Keratinocyte (primary cell): Measurements from ENCODE around the gene HOXC12. TPM values are rescaled to one million over a fixed set of nuclear protein-coding genes. Genes with fewer than 3 reads are reported as not detected.
A peak's percentile ranks its signal among the peaks of the same experiment; 100 is the strongest.

Experiments
- DNase-seq: peaks from one replicate; pipeline ENCODE4 v3.0.0-alpha.2; 2011; ENCODE audit warnings: low read depth, missing footprints, low spot score
- FAIRE-seq: peaks from 2 replicates; lab custom pipeline; 2011; peaks lifted over from hg19 to GRCh38; lab: Jason Lieb, UNC
- H2AFZ ChIP-seq: 2 replicates; pipeline ENCODE4 v1.6.0; 2012; ENCODE audit warnings: low read length, control low read depth, inconsistent platforms; ENCODE audit not compliant: control insufficient read depth
- H3K27ac ChIP-seq: 2 replicates; pipeline ENCODE4 v1.5.1; 2011; ENCODE audit warnings: low read length; ENCODE audit not compliant: control insufficient read depth, insufficient read depth
- H3K27me3 ChIP-seq: 3 replicates; pipeline ENCODE4 v1.6.0; 2011; ENCODE audit warnings: low read length; ENCODE audit not compliant: control insufficient read depth, insufficient read depth; ENCODE audit errors: extremely low read depth
- H3K36me3 ChIP-seq, 2 experiments: 2 replicates in 1 of 2; 3 replicates in 1 of 2; pipeline ENCODE4 v1.5.1; 2011; ENCODE audit warnings: low read length in 2 of 2, mild to moderate bottlenecking in 1 of 2; ENCODE audit not compliant: control insufficient read depth in 2 of 2, insufficient read depth in 2 of 2; ENCODE audit errors: extremely low read depth in 1 of 2
- H3K4me1 ChIP-seq: 3 replicates; pipeline ENCODE4 v1.5.1; 2011; ENCODE audit warnings: low read length; ENCODE audit not compliant: control insufficient read depth, insufficient read depth; ENCODE audit errors: extremely low read depth
- H3K4me2 ChIP-seq: 3 replicates; pipeline ENCODE4 v1.6.0; 2011; ENCODE audit warnings: low read depth, low read length; ENCODE audit not compliant: control insufficient read depth, insufficient read depth; ENCODE audit errors: extremely low read depth
- H3K4me3 ChIP-seq, 3 experiments: fragments of 200-600 bp in 1 of 3; sonication (generic) in 1 of 3; 2 replicates in 2 of 3; 3 replicates in 1 of 3; pipeline ENCODE4 v1.5.1; 2011 to 2016; ENCODE audit warnings: low read length in 3 of 3, mild to moderate bottlenecking in 3 of 3, control low read depth in 2 of 3, inconsistent platforms in 1 of 3, low read depth in 1 of 3, mixed read lengths in 1 of 3, mixed run types in 1 of 3, moderate library complexity in 1 of 3; ENCODE audit not compliant: control insufficient read depth in 2 of 3, insufficient read depth in 2 of 3; ENCODE audit errors: extremely low read depth in 1 of 3
- H3K79me2 ChIP-seq: 2 replicates; pipeline ENCODE4 v1.6.0; 2012; ENCODE audit warnings: low read length; ENCODE audit not compliant: control insufficient read depth, insufficient read depth
- H3K9ac ChIP-seq: 3 replicates; pipeline ENCODE4 v1.6.0; 2011; ENCODE audit warnings: low read length; ENCODE audit not compliant: control insufficient read depth, insufficient read depth; ENCODE audit errors: extremely low read depth
- H3K9me1 ChIP-seq: 3 replicates; pipeline ENCODE4 v1.6.0; 2011; ENCODE audit warnings: low read length; ENCODE audit not compliant: control insufficient read depth, insufficient read depth; ENCODE audit errors: extremely low read depth
- H3K9me3 ChIP-seq: 2 replicates; pipeline ENCODE4 v1.5.1; 2012; ENCODE audit warnings: low read depth, low read length; ENCODE audit not compliant: control insufficient read depth
- H4K20me1 ChIP-seq: 3 replicates; pipeline ENCODE4 v1.6.0; 2011; ENCODE audit warnings: low read length; ENCODE audit not compliant: control insufficient read depth, insufficient read depth; ENCODE audit errors: extremely low read depth
- CTCF ChIP-seq, 3 experiments: IDR thresholded peaks in 1 of 3; conservative IDR thresholded peaks in 1 of 3; optimal IDR thresholded peaks in 1 of 3; 2 replicates in 2 of 3; 3 replicates in 1 of 3; pipeline versions ENCODE3 to v1.5.1; 2011; ENCODE audit warnings: low read length in 3 of 3, mild to moderate bottlenecking in 3 of 3, moderate library complexity in 2 of 3, control low read depth in 1 of 3, inconsistent platforms in 1 of 3; ENCODE audit not compliant: insufficient read depth in 2 of 3; ENCODE audit errors: extremely low read depth in 1 of 3
- EZH2 ChIP-seq: IDR thresholded peaks from one replicate; pipeline ENCODE4 v1.6.1; 2012; ENCODE audit warnings: inconsistent platforms, mild to moderate bottlenecking, low read length, moderate library complexity
- dilution Hi-C: fragments of 300-500 bp; cut with MboI; formaldehyde crosslinking; loops from one replicate; pipeline ENCODE4 v1.7.0; 2020; ENCODE audit warnings: low sequenced_read_pairs; ENCODE audit not compliant: extremely low pct_ligation_motif_present
- polyA plus RNA-seq, 5 experiments: library from polyadenylated mRNA; depleted of rRNA in 3 of 5; stranded (reverse) in 3 of 5; stranded (forward) in 1 of 5; unstranded in 1 of 5; fragments of >200 nt; gene quantifications; 1 replicate in 1 of 5; 2 replicates in 3 of 5; 3 replicates in 1 of 5; pipeline versions ENCODE4 v1.2.1 to v1.2.3, GENCODE V29; 2011 to 2012; ENCODE audit warnings: missing spikeins in 2 of 5, low read depth in 1 of 5, low replicate concordance in 1 of 5

HOXC12 gene
- polyA plus RNA-seq, 1 donor (not counting 4 experiments of a cell fraction or from before 2014, with no cell fraction given): 0.47 TPM

DNA sequence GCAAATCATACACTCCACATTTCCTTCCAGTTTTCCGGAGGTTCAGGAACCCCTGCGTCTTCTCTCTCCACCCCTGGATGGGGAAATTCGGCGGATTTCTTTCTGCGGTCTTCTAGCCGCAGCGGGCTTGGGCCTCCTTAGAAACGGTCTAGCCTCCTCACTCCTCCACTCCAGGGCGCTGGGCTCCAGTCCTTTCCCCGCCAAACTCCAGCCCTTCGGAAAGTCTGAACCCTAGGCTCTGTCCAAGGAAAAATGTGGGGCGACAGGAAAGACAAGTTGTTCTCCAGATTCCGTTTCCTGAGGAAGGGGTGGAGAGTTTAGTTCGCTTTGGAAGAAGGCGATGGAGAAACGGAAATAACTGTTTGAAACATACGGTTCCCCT, 28.9 kb downstream of the HOXC12 start:
- H4K20me1 ChIP-seq: no peaks in the 10 kb centered on the region
- peak overlapping the region; percentile 77 for H3K9ac ChIP-seq

GRCh38 chr12:53983950-53984572, 29.4 kb downstream of the HOXC12 start:
- Histone ChIP-seq H3K36me3 (no peaks in the 10 kb centered on the region), H3K4me3 (peak overlapping the region; percentile 44 to 67 (median 67)), H3K79me2 (peaks cover 53% of the 10 kb centered on the region), H3K27me3 (no peaks in the 10 kb centered on the region), H3K4me2 (peak overlapping the region; percentile 87), H3K27ac (peak overlapping the region; percentile 74), H4K20me1 (no peaks in the 10 kb centered on the region), H3K9ac (peak overlapping the region; percentile 77), H3K9me3 (no peaks in the 10 kb centered on the region), H3K9me1 (no peaks in the 10 kb centered on the region), H3K4me1 (peaks cover 31% of the 10 kb centered on the region), H2AFZ (peak overlapping the region; percentile 32)
- FAIRE-seq (no peak), DNase-seq (no peak)
- TF ChIP-seq CTCF (optimal IDR thresholded peaks at IDR 0.05 in 1 of 3, IDR thresholded peaks at IDR 0.05 in 1 of 3, conservative IDR thresholded peaks at IDR 0.05 in 1 of 3; ENCODE audit: extremely low read depth in 1 of 3, insufficient read depth in 2 of 3, low read length in 3 of 3) (no peak), EZH2 (no peak)
- dilution Hi-C loops: no loop called here

More for the DNA sequence above, 28.9 kb downstream of the HOXC12 start:
- TF ChIP-seq EZH2 (no peak), CTCF (optimal IDR thresholded peaks at IDR 0.05 in 1 of 3, IDR thresholded peaks at IDR 0.05 in 1 of 3, conservative IDR thresholded peaks at IDR 0.05 in 1 of 3; ENCODE audit: extremely low read depth in 1 of 3, insufficient read depth in 2 of 3, low read length in 3 of 3) (no peak)
- H3K79me2 ChIP-seq: peaks cover 48% of the 10 kb centered on the region
- peak overlapping the region; percentile 74 for H3K27ac ChIP-seq
- peak overlapping the region; percentile 44 to 67 (median 67) for H3K4me3 ChIP-seq
- no peaks in the 10 kb centered on the region for H3K36me3 ChIP-seq
- no peak overlapping the region for H2AFZ ChIP-seq
- peak overlapping the region; percentile 87 for H3K4me2 ChIP-seq
- FAIRE-seq (no peak), DNase-seq (no peak)
- dilution Hi-C loops: no loop called here
- H3K27me3 ChIP-seq: no peaks in the 10 kb centered on the region
- H3K9me1 ChIP-seq: no peaks in the 10 kb centered on the region
- H3K4me1 ChIP-seq: peaks cover 31% of the 10 kb centered on the region
- H3K9me3 ChIP-seq: no peaks in the 10 kb centered on the region
